ENCODE results near the gene CASZ1. TPM values are rescaled to one million over a fixed set of nuclear protein-coding genes. Genes with fewer than 3 reads are reported as not detected.

CASZ1 gene
- total and polyA plus RNA-seq, 2 donors from 2014 or later, result 10.1 to 33.0 TPM

GRCh38 chr1:10626791-10627410, 169.5 kb downstream of the CASZ1 start:
- intact Hi-C loops (cut with DNase I), result no loop called here
- no peak overlapping the region for H3K27ac ChIP-seq (ENCODE audit: low read depth in 2 of 2, low read length in 2 of 2)
- FAIRE-seq, result no peak
- H3K4me3 ChIP-seq (ENCODE audit: low read length in 3 of 3), result no peak overlapping the region
- no peaks in the 10 kb centered on the region for H3K27me3 ChIP-seq (ENCODE audit: control insufficient read depth, insufficient read depth, low read length)
- peaks cover 0 to 13% (median 10%) of the 10 kb centered on the region in 3 donors for H3K4me1 ChIP-seq (ENCODE audit: control insufficient read depth in 2 of 3, insufficient read depth in 2 of 3, low read depth in 1 of 3, low read length in 3 of 3)
- peaks cover 0 to 7% (median 0%) of the 10 kb centered on the region in 3 donors for H3K36me3 ChIP-seq (ENCODE audit: control insufficient read depth in 2 of 3, insufficient read depth in 3 of 3, low read length in 3 of 3)
- peak in 1 of 5 donors; percentile 28 for DNase-seq
- H3K9ac ChIP-seq (ENCODE audit: low read length in 3 of 3), result no peak overlapping the region
- no peak for TF ChIP-seq CTCF (IDR thresholded peaks at IDR 0.05; ENCODE audit: borderline replicate concordance, extremely low read depth, insufficient read depth)
- no peaks in the 10 kb centered on the region for H3K9me3 ChIP-seq (ENCODE audit: control insufficient read depth in 2 of 3, insufficient read depth in 1 of 3, low read length in 3 of 3)

- DNase-seq (peak in 1 of 5 donors; percentile 28), FAIRE-seq (no peak)
- Histone ChIP-seq H3K9ac (ENCODE audit: low read length in 3 of 3) (no peak overlapping the region), H3K4me1 (ENCODE audit: control insufficient read depth in 2 of 3, insufficient read depth in 2 of 3, low read depth in 1 of 3, low read length in 3 of 3) (peaks cover 0 to 13% (median 10%) of the 10 kb centered on the region in 3 donors), H3K27ac (ENCODE audit: low read depth in 2 of 2, low read length in 2 of 2) (no peak overlapping the region), H3K27me3 (ENCODE audit: control insufficient read depth, insufficient read depth, low read length) (no peaks in the 10 kb centered on the region), H3K36me3 (ENCODE audit: control insufficient read depth in 2 of 3, insufficient read depth in 3 of 3, low read length in 3 of 3) (peaks cover 0 to 7% (median 0%) of the 10 kb centered on the region in 3 donors), H3K4me3 (ENCODE audit: low read length in 3 of 3) (no peak overlapping the region), H3K9me3 (ENCODE audit: control insufficient read depth in 2 of 3, insufficient read depth in 1 of 3, low read length in 3 of 3) (no peaks in the 10 kb centered on the region)
- intact Hi-C loops (cut with DNase I), result no loop called here
- no peak for TF ChIP-seq CTCF (IDR thresholded peaks at IDR 0.05; ENCODE audit: borderline replicate concordance, extremely low read depth, insufficient read depth)
Measured at GRCh38 chr1:10626131-10626731, 170.2 kb downstream of the CASZ1 start.

GRCh38 chr1:10625554-10625953, 170.9 kb downstream of the CASZ1 start:
- Histone ChIP-seq H3K4me3 (ENCODE audit: low read length in 3 of 3) (no peak overlapping the region), H3K4me1 (ENCODE audit: control insufficient read depth in 2 of 3, insufficient read depth in 2 of 3, low read depth in 1 of 3, low read length in 3 of 3) (peaks cover 0 to 13% (median 10%) of the 10 kb centered on the region in 3 donors), H3K9ac (ENCODE audit: low read length in 3 of 3) (no peak overlapping the region), H3K9me3 (ENCODE audit: control insufficient read depth in 2 of 3, insufficient read depth in 1 of 3, low read length in 3 of 3) (no peaks in the 10 kb centered on the region), H3K27ac (ENCODE audit: low read depth in 2 of 2, low read length in 2 of 2) (no peak overlapping the region), H3K27me3 (ENCODE audit: control insufficient read depth, insufficient read depth, low read length) (no peaks in the 10 kb centered on the region), H3K36me3 (ENCODE audit: control insufficient read depth in 2 of 3, insufficient read depth in 3 of 3, low read length in 3 of 3) (peaks cover 0 to 7% (median 0%) of the 10 kb centered on the region in 3 donors)
- intact Hi-C loops (cut with DNase I), result no loop called here
- DNase-seq (peak in 1 of 5 donors; percentile 63), FAIRE-seq (no peak)
- TF ChIP-seq CTCF (IDR thresholded peaks at IDR 0.05; ENCODE audit: borderline replicate concordance, extremely low read depth, insufficient read depth), result no peak
